Thyroid gland (tissue), 4 donors: Measurements from ENCODE around the gene RIC8A.

Experiments
- POLR2A ChIP-seq, 2 donors: fragments of 450-650 bp; IDR thresholded peaks; one replicate each; pipeline ENCODE4 v1.6.1; 2017; ENCODE audit warnings: antibody characterized with exemption in 2 of 2, mild to moderate bottlenecking in 2 of 2, moderate library complexity in 1 of 2
- TF ChIP-seq, protein P1 (sequence below), 6 experiments: fragments of 200-600 bp in 3 of 6; fragments of 450-650 bp in 3 of 6; sonication (generic) in 3 of 6; IDR thresholded peaks; one replicate each; pipeline ENCODE4 v1.5.1; 2016 to 2019; ENCODE audit warnings: antibody characterized with exemption in 6 of 6, mild to moderate bottlenecking in 2 of 6, inconsistent platforms in 1 of 6, moderate library complexity in 1 of 6

DNA sequence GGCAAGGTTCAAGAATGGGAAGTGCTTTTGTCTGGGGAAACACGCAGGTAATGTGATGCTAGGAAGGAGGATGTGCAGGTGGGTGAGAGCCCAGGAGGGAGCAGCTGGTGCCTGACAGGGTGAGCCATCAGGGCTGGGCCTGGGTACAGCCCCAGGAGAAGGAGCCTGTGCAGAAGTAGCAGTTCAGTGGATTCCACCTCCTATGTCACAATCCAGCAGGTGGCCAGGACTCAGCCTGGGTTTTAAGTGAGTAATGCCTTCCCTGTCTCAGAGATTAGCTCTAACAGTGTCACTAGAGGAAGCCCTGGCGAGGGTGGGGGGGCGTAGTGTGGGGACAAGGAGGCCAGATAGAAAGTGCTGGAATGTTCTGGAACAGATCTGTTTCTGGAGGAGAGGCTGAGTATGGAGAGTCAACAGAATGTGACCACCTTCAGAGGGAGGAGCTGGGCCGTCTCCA, 8.1 kb downstream of the RIC8A start:
- TF ChIP-seq, protein P1, sequence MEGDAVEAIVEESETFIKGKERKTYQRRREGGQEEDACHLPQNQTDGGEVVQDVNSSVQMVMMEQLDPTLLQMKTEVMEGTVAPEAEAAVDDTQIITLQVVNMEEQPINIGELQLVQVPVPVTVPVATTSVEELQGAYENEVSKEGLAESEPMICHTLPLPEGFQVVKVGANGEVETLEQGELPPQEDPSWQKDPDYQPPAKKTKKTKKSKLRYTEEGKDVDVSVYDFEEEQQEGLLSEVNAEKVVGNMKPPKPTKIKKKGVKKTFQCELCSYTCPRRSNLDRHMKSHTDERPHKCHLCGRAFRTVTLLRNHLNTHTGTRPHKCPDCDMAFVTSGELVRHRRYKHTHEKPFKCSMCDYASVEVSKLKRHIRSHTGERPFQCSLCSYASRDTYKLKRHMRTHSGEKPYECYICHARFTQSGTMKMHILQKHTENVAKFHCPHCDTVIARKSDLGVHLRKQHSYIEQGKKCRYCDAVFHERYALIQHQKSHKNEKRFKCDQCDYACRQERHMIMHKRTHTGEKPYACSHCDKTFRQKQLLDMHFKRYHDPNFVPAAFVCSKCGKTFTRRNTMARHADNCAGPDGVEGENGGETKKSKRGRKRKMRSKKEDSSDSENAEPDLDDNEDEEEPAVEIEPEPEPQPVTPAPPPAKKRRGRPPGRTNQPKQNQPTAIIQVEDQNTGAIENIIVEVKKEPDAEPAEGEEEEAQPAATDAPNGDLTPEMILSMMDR (IDR thresholded peaks at IDR 0.05): no peak
- TF ChIP-seq POLR2A (IDR thresholded peaks at IDR 0.05): no peak
